OCI-M2 (cell line): Measurements from ENCODE around the gene ZNF185.

ENCODE experiments used
- DNase-seq: peaks from one replicate; lab custom pipeline; 2025; ENCODE audit not compliant: unreplicated experiment; lab: John Stamatoyannopoulos, UW

ZNF185 gene

DNA sequence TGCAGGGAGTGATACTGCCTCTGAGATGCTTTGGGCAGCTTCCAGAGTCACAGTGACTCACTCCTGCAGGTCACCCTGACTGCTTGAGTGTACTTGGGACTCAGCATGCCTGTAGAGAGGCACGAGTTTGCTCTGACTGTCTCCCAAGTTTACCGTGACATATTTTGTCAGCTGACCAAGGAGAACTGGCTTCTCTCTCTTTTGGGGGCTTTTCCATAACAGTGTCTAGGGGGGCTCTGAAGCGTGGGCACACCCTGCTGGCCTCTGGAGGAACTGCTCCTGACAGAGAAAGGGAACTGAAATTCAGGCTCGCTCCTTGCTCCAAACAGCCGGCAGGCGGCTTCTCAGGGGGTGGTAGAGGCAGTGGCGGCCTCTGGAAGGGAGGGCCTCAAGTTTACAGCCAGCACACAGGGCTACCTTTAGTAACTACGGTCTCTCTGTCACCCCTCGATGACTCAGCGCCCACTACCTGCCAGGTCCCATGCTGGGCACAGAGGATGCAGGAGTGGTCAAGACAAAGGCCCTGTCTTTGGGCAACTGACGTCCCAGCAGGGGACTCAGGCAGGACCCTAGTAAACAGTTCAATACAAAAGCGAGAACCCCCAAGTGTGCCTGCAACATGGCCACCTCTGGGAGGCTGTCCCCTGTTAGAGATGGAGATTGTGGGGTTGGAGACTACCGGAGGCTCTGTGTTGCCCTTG is 17.8 kb downstream of the ZNF185 start:
- no peak for DNase-seq

DNA sequence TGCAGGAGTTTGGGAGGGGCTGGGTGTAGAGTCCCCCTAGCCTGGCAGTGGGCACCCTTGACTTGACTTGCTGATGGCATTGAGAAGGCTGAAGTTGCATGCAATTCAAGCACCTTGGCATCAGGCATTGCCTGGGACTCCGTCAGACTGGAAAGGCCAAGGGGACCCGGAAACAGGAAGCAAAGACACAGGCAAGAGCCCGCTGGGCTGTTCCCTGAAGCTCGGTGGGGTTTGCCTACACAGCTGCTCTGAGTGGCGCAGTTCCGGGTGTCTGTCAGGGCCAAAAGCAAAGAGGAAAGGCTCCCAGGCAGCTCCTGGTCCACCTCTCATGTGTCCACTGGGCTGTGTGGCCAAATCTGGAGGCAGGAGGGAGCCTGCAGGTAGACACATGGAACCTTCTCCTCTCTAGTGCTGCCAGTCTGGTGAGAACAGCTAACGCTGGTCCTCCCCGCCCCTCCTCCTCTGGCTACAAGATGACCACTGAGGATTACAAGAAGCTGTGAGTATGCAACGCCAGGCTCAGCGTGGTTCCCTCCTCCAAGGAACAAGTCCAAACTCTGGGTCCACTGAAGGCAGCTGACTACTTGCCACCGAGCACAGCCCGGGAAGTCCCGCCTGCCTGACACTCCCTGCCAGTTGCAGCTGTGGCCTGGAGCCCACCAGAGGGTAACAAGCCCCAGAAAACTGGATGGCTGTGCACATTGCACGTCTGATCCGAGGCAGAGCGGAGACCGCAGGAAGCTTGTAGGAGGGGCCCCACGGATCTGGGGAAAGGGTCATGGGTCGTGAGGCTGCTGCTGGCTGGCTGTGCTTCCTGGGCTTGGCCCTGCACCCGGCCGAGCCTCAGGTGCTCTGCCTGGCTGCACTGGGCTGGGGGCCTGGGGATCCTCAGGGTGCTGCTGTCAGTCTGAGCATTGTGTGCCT is 20.1 kb downstream of the ZNF185 start:
- no peak for DNase-seq

DNA sequence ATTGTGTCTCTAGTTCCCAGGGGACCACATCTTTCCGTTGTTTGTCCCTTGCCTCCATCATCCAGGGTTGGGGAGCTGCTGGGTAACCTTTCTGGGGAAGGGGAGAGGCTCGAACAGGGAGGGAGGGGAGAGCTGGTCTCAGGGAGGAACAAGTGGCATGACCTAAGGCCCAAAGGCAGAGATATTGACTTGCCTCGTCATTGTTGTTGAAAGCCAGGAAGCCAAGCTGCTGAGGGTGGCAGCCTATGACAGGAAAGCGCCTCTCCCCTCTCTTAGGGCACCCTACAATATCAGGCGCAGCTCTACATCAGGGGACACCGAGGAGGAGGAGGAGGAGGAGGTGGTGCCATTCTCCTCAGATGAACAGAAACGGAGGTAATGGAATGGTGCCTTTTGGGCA is 20.8 kb downstream of the ZNF185 start:
- no peak for DNase-seq

DNA sequence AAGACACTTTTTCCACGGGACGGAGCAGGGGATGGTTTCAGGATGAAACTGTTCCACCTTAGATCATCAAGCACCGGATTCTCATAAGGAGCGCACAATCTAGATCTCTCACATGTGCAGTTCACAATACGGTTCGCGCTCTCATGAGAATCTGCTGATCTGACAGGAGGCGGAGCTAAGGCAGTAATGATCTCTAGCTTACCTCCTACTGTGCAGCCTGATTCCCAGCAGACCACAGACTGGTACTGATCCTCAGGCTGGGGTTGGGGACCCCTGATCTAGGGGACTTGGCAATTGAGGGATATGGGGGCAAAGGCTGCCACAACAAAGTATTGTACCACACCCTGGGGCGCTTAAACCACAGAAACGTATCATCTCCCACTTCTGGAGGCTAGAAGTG is 25.7 kb downstream of the ZNF185 start:
- DNase-seq = no peak

DNA sequence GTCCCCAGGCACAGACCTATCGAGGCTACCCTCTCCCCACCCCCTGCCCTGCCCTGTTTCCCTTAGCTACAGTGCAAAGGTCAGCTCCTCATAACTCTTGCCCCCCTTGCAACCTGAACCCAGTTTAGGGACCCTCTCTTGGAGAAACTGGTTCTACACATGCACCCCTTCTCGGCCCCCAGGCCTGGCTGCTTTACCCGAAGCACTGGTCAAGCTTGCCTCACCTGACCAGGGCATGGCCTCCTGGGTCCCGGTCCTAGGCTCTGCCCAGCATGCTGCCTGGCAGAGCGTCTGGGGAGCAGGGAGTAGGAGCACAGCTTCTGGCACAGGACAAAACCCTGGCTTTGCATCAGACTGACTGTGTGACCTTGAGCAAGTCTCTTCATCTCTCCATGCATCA is 28.0 kb downstream of the ZNF185 start:
- no peak for DNase-seq

DNA sequence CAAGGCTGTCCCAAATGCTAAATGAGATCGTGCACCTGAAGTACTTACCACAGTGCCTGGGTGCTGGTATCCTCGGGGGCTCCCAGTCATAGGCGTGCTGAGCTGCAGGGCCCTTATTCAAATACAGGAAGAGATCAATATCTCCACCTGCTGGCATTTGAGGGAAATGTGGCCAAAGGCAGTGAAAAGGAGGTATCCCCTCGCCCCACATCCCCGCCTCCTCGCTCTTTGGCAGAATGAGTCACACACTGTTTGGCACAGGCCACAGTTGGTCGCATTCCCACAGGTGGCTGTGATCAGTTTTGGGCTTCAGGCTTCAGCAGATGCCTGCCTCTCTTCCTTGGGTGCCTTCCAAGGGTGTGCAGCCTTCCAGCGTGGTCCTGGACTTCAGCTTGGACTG is 28.4 kb downstream of the ZNF185 start:
- no peak for DNase-seq

DNA sequence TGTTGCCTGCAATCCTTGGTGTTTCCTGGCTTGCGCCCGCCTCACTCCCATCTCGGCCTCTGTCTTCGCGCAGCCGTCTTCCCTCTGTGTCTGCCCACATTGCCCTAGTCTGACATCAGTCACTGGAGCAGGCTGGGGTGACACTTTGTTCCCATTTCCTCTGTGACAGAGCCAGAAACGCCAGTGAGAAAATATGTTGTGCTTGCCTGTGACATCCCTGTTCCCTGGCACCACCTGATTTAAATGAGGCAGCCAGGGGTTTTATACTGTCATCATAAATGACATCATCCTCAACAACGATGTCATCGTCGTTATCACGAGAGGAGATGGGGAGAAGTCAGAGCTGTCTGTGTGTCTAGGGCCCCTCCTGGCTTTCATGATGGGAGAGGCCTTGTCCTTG is 29.1 kb downstream of the ZNF185 start:
- DNase-seq = no peak

DNA sequence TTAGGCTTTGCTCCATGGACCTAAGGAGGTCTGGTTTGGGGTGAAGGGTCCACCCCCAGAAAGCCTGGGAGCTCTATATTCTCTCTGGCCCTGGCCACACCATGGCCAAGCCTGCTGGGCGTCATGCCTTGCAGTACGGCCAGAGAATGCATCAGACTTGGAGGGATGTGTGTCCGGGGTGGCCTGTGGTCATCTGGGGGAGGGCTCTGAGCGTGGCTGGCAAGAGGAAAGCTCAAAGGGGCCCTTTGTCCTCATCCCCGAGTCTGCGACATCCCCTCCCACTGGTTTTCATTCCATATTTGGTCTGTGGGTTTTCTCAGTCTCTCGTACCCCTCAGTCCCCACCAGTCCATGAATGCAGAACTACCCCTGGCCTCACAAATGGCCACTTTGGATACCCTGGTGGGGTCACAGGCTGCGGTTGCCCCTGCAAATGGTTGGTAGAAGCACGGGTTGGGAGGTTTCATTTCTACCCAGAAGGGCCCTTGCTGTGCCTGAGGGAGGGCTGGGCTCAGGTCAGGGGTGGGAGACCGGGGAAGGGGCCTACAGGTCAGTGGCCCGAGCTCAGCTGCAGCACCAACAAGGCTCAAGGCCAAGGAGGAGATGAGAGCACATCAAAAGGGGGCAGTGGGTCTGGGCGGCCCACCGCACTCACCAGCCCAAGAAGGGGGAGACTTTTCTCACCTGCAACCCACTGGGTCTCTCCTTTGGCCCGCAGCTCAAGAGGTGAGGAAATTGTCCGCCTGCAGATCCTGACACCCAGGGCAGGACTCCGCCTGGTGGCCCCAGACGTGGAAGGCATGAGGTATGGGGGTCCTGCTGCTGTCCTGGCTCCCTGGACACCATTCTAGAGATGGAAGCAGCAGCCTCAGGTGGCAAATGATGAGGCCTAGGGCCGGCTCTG is 30.2 kb downstream of the ZNF185 start:
- DNase-seq = no peak

DNA sequence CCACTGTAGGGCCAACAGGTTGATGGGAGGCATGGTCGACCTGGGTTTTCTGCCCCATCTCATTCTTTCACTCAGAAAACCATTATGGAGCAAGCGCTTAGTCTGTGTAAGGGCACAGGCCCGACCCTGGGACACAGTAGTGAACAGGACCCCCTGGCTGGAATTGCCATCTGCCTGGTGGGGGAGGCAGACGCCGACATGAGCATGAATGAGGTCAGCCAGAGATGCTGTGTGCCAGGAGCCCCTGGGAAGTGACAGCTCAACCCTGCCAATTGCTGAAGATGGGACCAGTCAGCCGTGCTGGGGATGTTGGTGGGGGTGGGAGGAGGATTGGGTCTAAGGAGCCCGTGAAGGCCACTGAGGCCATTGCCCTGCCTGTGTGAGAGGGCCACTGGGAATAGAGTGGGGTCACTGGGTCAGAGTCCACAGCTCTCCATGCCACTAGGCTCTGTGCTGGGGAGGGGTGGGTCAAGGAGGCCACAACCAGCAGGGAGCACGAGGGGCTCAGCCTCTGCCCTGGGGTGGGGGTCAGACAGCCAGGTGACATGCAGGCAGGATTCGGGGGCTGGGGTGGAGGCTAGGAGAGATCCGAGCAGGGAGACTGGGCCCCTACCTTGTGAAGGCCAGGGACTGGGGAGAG is 31.0 kb downstream of the ZNF185 start:
- DNase-seq = no peak

DNA sequence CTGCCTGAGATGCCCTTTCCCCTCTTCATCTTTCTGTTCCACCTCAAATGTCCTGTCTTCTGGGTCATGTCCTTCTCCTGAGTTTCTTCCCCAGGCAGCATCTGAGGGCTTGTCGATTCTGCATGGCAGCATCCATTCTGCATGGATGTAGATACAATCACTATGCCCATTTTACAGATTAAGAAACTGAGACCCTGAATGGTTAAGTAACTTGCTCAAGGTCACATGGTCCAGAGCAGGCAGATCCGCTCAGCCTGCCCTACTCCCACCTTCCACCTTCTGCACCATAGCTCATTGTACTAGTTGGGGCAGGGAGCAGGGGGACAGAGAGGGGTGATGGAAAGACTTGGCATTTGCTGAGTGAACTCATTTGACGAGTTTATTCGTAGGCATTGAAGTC is 32.0 kb downstream of the ZNF185 start:
- DNase-seq = no peak

DNA sequence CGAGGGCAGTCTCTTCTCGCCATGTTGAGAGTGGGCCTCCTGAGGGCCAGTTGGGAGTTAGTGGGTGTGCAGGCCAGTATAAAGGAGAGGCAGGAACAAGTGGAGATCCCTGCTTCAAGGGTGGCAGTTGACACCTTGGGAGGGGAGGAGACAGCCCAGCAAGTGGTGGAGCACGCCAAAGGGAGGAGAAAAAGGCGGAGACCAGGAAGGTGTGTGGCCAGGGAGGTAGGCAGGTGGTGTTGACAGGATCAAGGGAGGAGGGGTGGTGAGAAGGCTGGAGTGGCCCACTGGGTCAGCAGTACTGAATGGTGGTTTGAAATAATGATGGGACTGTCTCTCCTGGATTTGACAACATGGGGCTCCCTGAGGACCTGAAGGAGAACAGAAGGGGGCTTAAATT is 32.6 kb downstream of the ZNF185 start:
- no peak for DNase-seq

DNA sequence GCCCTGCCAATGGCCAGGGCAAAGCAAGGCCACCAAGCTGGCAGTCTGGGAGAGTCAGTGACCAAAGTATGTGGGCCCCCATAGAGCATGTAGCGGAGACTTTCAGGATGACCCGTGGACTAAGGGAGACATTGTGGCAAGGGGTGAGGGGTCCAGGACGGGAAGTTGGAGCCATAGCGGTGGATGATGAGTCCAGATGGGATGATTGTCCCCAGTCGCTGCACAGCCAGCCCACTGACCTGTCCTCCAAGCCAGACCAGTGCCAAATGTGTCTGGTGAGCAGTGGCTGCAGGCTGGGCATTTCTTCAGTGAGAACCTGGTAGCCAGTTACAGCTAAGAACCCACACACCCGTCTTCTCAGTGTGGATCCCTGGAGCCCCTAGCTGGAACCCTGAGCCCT is 34.3 kb downstream of the ZNF185 start:
- no peak for DNase-seq

DNA sequence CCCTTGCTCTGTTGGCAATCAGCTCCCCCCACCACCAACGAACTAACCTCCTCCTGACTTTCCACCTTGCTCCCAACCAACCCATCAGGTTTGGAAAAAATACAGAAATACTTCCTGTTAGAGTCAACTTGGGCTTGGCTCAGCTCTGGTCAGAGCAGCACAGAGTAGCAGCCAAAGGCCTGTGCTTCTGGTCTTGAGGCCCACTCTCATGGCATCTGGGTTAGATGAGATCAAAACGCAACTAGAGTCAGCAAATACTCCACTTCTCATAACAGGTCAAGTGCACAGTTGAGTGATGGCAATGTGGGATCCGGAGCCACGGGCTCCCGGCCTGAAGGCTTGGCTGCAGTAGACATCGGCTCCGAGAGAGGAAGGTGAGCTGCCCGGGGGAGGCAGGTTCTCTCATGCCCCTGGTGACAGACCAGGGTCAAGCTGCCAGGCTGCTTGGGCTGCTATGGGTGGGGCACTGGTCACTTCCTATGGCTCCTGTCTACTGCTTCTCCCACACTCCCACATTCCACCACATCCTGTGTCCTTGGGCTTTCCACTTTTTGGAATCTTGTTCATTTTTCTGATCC is 34.8 kb downstream of the ZNF185 start:
- DNase-seq = no peak

DNA sequence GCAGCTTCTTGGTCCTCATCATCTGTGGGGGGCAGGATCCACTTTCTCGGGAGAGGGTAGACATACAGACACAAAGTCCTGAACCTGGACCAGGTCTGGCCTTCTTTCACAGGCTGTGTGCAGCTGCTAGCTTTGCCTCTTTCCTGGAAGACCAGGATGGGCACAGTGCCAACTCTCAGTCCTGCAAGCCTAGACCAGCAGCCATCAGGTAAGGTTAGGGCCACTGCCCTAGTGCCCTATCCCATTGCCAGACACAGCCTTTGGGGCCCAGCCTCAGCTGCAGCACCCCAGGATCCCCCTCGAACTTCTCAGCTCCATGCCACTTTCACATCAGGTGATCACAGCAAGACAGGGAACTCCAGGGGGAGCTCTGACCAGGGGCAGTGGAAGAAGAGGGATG is 38.4 kb downstream of the ZNF185 start:
- DNase-seq = no peak

DNA sequence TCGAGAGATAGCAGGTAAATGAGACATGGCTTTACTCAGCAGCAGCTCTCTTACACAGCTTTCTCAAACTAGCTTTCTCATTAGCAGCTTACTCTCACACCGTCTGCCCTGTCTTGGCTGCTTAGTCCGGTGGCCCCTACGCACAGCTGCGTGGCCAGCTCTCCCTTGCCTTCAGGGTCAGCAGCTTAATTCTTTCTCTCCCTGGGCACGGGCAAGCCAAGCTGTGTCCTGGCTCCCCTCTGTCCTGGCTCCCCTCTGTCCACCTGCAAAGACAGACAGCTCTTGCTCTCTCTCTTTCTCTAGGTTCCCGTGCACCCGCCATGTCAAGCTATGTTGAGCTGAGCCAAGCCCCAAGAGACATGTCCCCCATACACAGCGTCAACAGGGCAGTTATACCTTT is 39.4 kb downstream of the ZNF185 start:
- DNase-seq = no peak

DNA sequence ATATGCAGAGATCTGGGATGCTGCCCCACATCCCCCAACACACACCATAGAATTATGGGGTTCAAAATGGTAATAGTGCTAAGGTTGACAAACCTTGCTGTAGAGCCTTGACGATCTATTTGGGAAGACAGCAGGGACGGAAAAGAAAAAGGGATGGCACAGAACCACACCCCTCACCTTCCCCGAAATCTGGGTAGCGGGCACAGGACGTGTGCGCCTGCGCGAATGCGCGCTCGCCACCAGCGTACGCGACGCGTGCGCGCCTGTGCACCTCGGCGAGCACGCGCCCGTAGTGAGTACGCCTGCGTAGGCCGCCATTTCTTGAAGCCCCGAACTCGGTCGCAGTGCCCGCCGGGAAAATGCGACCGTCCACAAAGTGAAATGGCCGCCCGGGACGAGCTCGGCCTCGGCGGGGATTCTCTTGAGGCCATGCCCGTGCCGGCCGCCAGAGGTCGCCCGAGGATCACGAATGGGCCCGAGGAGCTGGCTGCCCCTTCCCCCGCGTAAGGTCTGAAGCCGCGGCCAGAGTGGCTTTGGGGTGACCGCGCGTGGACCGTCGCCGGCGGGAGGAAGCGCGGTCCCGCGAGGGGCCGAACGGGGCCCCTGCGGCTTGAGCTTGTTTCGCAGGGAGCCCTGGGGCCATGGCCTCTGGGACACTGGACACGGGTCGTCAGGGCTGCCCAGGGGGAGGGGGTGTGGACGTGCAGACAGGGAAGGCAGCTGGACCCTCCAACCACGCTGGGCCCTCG is 43.6 kb downstream of the ZNF185 start:
- DNase-seq = no peak

DNA sequence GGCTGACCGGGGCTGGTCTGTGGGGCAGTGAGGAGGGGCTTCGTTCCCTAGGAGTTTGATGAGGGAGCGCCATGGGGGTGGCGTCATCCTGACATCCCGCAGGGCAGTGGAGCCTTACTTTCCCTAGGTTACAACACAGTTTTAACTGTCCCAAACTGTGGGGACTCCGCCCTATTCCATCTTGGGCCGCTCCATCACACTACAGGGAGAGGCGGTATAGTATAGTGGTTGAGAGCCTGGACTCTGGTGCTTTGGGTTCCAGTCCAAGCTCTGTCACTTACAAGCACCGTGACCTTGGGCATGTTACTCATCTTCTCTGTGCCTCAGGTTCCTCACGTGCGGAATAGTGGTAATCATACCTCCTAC is 44.2 kb downstream of the ZNF185 start:
- no peak for DNase-seq

DNA sequence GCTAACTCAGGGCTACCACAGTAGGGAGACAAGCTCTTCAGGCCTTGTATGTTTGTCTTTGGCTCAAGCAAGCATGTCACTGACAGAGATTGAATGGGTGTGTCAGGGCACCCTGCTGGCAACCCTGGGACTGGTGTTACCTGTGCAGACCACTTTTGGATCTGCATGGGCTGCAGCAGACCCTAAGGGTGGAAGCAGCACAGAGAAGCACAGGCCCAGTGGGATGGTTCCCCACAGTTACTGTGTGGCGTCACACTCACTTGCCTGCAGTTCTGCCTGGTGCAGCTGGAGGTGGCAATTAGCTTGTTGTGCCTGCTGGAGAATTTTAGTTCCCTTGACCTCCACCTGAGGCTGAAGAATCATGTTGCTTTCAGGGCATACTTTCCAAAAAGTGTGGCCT is 46.0 kb downstream of the ZNF185 start:
- no peak for DNase-seq

DNA sequence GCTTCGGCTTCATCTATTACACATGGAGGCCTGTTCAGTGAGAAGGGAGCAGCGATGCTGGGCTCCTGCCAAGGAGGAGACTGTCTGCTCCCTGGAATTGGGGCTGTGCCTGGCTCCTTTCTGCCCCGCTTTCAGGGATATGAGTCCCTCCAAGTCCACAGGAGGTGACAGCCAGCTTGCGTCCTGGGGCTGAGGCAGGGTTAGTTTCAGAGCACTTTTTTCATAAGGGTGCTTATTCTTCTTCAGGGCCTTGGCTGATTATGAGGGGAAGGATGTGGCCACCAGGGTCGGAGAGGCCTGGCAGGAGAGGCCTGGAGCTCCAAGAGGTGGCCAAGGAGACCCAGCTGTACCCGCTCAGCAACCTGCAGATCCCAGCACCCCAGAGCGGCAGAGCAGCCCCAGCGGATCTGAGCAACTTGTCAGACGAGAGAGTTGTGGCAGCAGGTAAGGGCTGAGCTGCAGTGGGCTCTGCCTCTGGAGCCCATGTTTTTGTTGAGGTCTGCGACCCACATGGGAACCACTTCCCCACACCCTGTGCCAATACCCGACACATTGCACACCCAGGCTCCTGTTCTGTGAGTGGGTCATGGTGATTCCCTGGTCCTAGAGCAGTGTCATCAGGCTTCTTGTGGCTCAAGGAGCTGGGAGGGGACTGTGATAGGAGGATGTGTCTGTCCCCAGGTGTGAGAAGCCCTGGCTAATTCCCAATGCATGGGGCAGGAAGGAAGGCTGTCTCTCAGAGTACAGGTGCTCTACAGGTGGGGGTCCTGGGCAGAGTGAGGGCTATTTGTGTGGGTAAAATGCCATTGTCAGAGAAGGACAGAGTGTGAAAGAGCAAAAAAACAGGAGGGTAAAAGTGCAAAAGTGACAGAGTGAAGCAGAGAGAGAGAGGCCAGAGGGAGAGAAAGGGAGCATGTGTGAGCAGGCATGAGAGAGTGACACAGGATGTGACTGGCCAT is 47.4 kb downstream of the ZNF185 start:
- DNase-seq = no peak
